Neural cell (in vitro differentiated cells): ENCODE data around the gene MCMBP.

Source experiments
- EZH2 ChIP-seq: fragments of 200-600, 300-800 bp; shearing (Covaris generic), sonication (generic); IDR thresholded peaks from 2 replicates; pipeline ENCODE4 v1.6.1; 2014; ENCODE audit warnings: antibody characterized with exemption, low read length, borderline replicate concordance, mild to moderate bottlenecking; ENCODE audit not compliant: insufficient read depth, poor library complexity, severe bottlenecking
- SMC3 ChIP-seq: fragments of 450-650 bp; conservative IDR thresholded peaks from 2 replicates; pipeline ENCODE4 v1.6.1; 2014; ENCODE audit warnings: antibody characterized with exemption, mild to moderate bottlenecking, moderate library complexity; ENCODE audit not compliant: poor library complexity
- TF ChIP-seq, protein P1 (sequence below): fragments of 450-650 bp; IDR thresholded peaks from 2 replicates; pipeline ENCODE4 v1.5.1; 2014; ENCODE audit warnings: antibody characterized with exemption, mild to moderate bottlenecking, moderate library complexity; ENCODE audit not compliant: poor library complexity, severe bottlenecking

DNA sequence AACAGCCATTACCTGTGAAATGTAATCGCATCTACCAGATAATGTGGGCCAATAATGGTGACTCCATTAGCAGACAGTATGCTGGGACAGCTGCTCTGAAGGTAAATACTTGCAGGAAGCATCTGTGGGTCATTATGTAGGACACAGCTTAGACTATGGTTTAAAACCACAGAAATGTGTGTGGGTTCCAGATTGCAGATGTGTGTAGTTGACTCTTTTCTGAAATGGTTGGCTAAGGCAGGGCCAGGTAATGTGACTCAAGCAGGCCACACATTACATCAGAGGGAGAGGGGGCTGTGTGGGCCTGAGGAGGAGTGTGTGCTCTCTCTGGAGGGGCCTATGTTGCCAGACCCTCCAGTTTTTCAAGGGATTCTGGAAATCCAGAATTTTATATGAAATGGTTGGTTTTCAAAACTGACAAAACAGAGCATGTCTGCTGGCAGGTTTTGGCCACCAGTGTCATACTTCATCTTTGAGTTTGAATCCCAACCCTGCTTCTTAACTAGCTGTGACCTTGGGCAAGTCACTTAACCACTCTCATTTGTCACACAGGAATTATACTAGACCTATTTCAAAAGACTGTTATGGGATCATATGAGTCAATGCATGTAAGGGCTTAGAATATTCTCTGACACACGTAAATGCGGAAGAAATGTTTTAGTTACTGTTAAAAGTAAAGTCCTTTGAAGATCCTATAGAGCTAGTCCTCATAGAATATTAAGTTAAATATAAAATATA, 64.5 kb downstream of the MCMBP start:
- TF ChIP-seq EZH2 (no peak), SMC3 (no peak)
- TF ChIP-seq, protein P1, sequence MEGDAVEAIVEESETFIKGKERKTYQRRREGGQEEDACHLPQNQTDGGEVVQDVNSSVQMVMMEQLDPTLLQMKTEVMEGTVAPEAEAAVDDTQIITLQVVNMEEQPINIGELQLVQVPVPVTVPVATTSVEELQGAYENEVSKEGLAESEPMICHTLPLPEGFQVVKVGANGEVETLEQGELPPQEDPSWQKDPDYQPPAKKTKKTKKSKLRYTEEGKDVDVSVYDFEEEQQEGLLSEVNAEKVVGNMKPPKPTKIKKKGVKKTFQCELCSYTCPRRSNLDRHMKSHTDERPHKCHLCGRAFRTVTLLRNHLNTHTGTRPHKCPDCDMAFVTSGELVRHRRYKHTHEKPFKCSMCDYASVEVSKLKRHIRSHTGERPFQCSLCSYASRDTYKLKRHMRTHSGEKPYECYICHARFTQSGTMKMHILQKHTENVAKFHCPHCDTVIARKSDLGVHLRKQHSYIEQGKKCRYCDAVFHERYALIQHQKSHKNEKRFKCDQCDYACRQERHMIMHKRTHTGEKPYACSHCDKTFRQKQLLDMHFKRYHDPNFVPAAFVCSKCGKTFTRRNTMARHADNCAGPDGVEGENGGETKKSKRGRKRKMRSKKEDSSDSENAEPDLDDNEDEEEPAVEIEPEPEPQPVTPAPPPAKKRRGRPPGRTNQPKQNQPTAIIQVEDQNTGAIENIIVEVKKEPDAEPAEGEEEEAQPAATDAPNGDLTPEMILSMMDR: no peak
